ENCODE results near the gene PCDH1. TPM values are rescaled to one million over a fixed set of nuclear protein-coding genes. Genes with fewer than 3 reads are reported as not detected.
A peak's percentile ranks its signal among the peaks of the same experiment; 100 is the strongest.

The PCDH1 gene
- total RNA-seq, 1 experiment from 2014 or later: 146 TPM

DNA sequence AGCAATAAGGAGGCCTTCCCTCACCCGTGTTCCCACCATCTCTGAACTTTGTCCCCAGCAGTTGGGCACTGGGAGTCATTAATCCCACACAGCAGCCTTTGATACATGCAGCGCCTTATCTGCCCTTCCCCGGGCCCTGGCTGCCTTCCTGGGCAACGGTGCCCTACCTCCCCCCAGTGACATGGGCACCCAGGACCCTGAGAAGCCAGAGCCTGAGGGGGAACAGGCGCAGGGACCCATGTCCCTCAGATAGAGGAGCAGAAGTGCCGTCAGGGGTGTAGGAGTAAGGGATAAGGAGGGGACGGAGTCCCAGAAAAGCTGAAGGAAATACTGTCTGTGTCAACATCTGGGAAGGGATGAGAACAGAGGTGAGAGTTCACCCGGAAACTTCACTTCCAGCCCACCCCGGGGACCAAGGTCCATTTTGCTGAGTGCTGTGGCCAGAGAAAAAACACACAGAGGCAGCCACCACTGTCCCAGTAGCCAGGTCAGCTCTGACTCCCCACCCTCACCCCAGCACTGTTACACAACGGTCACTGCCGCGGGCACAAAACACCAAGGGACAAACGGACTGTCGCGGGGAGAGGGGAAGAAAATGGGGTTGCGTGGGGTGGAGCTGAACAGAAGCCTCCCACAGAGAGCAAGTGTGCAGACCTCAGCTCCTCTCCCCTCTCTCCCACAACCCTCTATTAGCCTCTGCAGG, 3.8 kb downstream of the PCDH1 start:
- intact Hi-C loops (cut with micrococcal nuclease; ENCODE audit: unreplicated experiment): loop anchor here (1.0 kb wide), 1 partner anchor 41 kb away; no protein-coding TSS in a partner anchor
- CTCF ChIA-PET: interaction anchor here (1.2 to 1.5 kb wide), 2 partner anchors 29 to 117 kb away, joined by 4 to 7 read pairs; no protein-coding TSS in a partner anchor
- no TSS peak for BruUV-seq (replicated peaks)
- no peak for DNase-seq
- peak overlapping the region; percentile 60 for H3K27ac Mint-ChIP-seq (ENCODE audit: unreplicated experiment)
- H3K4me1 Mint-ChIP-seq (ENCODE audit: low read depth, unreplicated experiment): peaks cover 58% of the 10 kb centered on the region
- peak overlapping the region; percentile 87 for H3K4me3 Mint-ChIP-seq (ENCODE audit: low read depth, unreplicated experiment)
- no peaks in the 10 kb centered on the region for H3K27me3 Mint-ChIP-seq (ENCODE audit: unreplicated experiment)
- H3K36me3 Mint-ChIP-seq (ENCODE audit: insufficient read depth, unreplicated experiment): peaks cover 68% of the 10 kb centered on the region
- TF ChIP-seq, protein P1, sequence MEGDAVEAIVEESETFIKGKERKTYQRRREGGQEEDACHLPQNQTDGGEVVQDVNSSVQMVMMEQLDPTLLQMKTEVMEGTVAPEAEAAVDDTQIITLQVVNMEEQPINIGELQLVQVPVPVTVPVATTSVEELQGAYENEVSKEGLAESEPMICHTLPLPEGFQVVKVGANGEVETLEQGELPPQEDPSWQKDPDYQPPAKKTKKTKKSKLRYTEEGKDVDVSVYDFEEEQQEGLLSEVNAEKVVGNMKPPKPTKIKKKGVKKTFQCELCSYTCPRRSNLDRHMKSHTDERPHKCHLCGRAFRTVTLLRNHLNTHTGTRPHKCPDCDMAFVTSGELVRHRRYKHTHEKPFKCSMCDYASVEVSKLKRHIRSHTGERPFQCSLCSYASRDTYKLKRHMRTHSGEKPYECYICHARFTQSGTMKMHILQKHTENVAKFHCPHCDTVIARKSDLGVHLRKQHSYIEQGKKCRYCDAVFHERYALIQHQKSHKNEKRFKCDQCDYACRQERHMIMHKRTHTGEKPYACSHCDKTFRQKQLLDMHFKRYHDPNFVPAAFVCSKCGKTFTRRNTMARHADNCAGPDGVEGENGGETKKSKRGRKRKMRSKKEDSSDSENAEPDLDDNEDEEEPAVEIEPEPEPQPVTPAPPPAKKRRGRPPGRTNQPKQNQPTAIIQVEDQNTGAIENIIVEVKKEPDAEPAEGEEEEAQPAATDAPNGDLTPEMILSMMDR (IDR thresholded peaks at IDR 0.05; ENCODE audit: unreplicated experiment): no peak
- H3K9me3 Mint-ChIP-seq (ENCODE audit: low read depth, unreplicated experiment): no peaks in the 10 kb centered on the region

DNA sequence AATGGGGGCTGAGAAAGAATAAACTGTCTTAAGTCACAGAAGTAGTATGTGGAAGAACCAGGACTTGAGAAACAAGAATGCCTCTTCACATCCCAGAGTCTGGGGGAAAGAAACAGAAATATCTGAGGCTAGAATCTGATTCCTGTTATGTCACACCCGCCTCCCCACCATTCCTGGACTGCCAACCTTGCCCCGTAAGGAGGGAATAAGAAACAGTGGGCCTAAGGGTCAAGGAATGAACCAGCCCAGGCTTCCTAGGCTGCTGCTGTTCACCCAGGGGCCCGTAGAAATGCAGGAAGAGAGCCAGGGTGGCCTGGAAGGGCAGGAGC, 4.3 kb downstream of the PCDH1 start:
- BruUV-seq (replicated peaks): no TSS peak
- CTCF ChIA-PET: no interaction called here
- peak overlapping the region; percentile 87 for H3K4me3 Mint-ChIP-seq (ENCODE audit: low read depth, unreplicated experiment)

DNA sequence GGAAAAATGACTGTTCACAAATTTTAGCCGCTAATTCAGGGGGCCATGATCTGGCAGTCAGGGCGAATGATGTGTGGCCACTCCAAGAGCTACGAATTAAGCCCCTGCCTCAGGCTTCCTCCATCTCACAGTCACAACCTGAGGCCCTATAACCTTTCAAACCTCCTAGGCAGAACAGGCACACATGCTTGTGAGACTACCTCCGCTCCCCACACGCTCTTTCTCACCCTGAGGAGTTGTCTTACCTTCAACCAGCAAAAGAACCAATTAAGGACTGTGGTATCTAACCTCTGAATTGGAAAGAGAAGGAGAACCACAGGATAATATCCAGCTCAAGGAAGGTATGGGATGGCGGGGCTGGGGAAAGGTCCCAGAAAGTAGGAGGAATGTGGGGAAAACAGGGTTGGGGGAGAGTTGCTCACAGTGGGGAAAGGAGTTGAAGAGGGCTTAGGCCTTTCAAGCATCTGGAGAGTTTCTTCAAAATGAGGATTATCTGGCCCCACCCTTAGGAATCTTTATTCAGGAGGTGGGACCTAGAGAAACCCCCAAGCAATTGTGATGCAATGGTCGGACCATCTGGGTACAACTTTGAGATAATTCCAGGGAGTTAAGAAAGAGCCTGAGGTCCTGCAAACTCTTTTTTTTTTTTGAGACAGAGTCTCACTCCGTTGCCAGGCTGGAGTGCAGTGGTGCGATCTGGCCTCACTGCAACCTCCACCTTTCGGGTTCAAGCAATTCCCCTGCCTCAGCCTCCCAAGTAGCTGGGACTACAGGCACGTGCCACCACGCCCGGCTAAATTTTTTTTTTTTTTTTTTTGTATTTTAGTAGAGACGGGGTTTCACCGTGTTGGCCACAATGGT, 5.5 kb downstream of the PCDH1 start:
- no peak for DNase-seq
- CTCF ChIA-PET: no interaction called here
- Mint-ChIP-seq H3K36me3 (ENCODE audit: insufficient read depth, unreplicated experiment) (peaks cover 60% of the 10 kb centered on the region), H3K4me1 (ENCODE audit: low read depth, unreplicated experiment) (peaks cover 55% of the 10 kb centered on the region), H3K4me3 (ENCODE audit: low read depth, unreplicated experiment) (peak overlapping the region; percentile 30), H3K27ac (ENCODE audit: unreplicated experiment) (peak overlapping the region; percentile 86), H3K27me3 (ENCODE audit: unreplicated experiment) (no peaks in the 10 kb centered on the region), H3K9me3 (ENCODE audit: low read depth, unreplicated experiment) (no peaks in the 10 kb centered on the region)
- TF ChIP-seq, protein P1 (IDR thresholded peaks at IDR 0.05; ENCODE audit: unreplicated experiment): no peak
- BruUV-seq (replicated peaks): no TSS peak
- intact Hi-C loops (cut with micrococcal nuclease; ENCODE audit: unreplicated experiment): no loop called here

More for the DNA sequence above, 4.3 kb downstream of the PCDH1 start:
- intact Hi-C loops (cut with micrococcal nuclease; ENCODE audit: unreplicated experiment): loop anchor here (1.0 kb wide), 1 partner anchor 41 kb away; no protein-coding TSS in a partner anchor
- Mint-ChIP-seq H3K9me3 (ENCODE audit: low read depth, unreplicated experiment) (no peaks in the 10 kb centered on the region), H3K27me3 (ENCODE audit: unreplicated experiment) (no peaks in the 10 kb centered on the region), H3K4me1 (ENCODE audit: low read depth, unreplicated experiment) (peaks cover 57% of the 10 kb centered on the region), H3K36me3 (ENCODE audit: insufficient read depth, unreplicated experiment) (peaks cover 65% of the 10 kb centered on the region), H3K27ac (ENCODE audit: unreplicated experiment) (peak overlapping the region; percentile 60)
- TF ChIP-seq, protein P1 (IDR thresholded peaks at IDR 0.05; ENCODE audit: unreplicated experiment): no peak
- no peak for DNase-seq

DNA sequence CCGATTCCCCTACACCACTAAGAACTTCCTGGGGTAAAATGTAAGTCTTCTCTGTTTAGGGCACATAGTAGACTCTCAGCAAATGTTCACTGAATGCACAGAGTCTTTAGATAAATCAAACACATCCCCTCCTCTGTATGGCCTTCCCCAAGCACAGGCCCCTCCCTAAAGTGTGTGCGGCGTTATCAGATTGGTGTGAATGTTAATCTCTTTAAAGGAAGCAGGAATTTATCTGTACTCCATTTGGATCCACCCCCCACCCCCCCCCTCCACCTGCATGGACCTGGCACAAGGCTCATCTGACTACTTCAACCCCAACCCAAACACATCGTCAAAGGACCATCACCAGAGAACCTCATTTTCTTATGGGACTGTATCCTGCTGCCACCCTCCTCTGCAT, 6.3 kb downstream of the PCDH1 start:
- BruUV-seq (replicated peaks): no TSS peak
- CTCF ChIA-PET: no interaction called here
- H3K27ac Mint-ChIP-seq (ENCODE audit: unreplicated experiment): peak overlapping the region; percentile 86
- H3K27me3 Mint-ChIP-seq (ENCODE audit: unreplicated experiment): no peaks in the 10 kb centered on the region
- no peaks in the 10 kb centered on the region for H3K9me3 Mint-ChIP-seq (ENCODE audit: low read depth, unreplicated experiment)
- TF ChIP-seq, protein P1 (IDR thresholded peaks at IDR 0.05; ENCODE audit: unreplicated experiment): no peak
- intact Hi-C loops (cut with micrococcal nuclease; ENCODE audit: unreplicated experiment): no loop called here
- no peak for DNase-seq
- H3K36me3 Mint-ChIP-seq (ENCODE audit: insufficient read depth, unreplicated experiment): peaks cover 60% of the 10 kb centered on the region
- H3K4me3 Mint-ChIP-seq (ENCODE audit: low read depth, unreplicated experiment): peak overlapping the region; percentile 30
- peaks cover 64% of the 10 kb centered on the region for H3K4me1 Mint-ChIP-seq (ENCODE audit: low read depth, unreplicated experiment)

All from Calu3 (cell line).